SJSA1 (cell line): ENCODE data around the gene ADGRD1. TPM values are rescaled to one million over a fixed set of nuclear protein-coding genes. Genes with fewer than 3 reads are reported as not detected.

Source experiments
- DNase-seq, 2 experiments: peaks; one replicate each; pipeline ENCODE4 v3.0.0-alpha.2; 2015 to 2020; ENCODE audit warnings: low spot score in 2 of 2, low read depth in 1 of 2
- H3K27ac ChIP-seq: fragments of 250-450 bp; sonication (Bioruptor Pico); 2 replicates; pipeline ENCODE4 v1.5.1; 2020; ENCODE audit warnings: mild to moderate bottlenecking, moderate library complexity
- H3K27me3 ChIP-seq: fragments of 250-450 bp; sonication (Bioruptor Pico); replicated peaks from 2 replicates; pipeline ENCODE4 v1.5.1; 2020; ENCODE audit warnings: mild to moderate bottlenecking, moderate library complexity
- H3K36me3 ChIP-seq: fragments of 250-450 bp; sonication (Bioruptor Pico); 2 replicates; pipeline ENCODE4 v1.5.1; 2020; ENCODE audit warnings: mild to moderate bottlenecking
- H3K4me1 ChIP-seq: fragments of 250-450 bp; sonication (Bioruptor Pico); replicated peaks from 2 replicates; pipeline ENCODE4 v1.6.1; 2021; ENCODE audit warnings: mild to moderate bottlenecking
- H3K4me3 ChIP-seq: fragments of 250-450 bp; sonication (Bioruptor Pico); 2 replicates; pipeline ENCODE4 v1.5.1; 2020; ENCODE audit warnings: mild to moderate bottlenecking
- H3K9me3 ChIP-seq: fragments of 250-450 bp; sonication (Bioruptor Pico); replicated peaks from 2 replicates; pipeline ENCODE4 v1.5.1; 2020; ENCODE audit warnings: mild to moderate bottlenecking
- total RNA-seq: library from RNA; depleted of rRNA; stranded (reverse); fragments of >200 nt; shearing (Covaris generic); gene quantifications from 2 replicates; pipeline ENCODE4 v1.2.3, GENCODE V29; 2014

ADGRD1 gene
- total RNA-seq, 1 experiment from 2014 or later = 1.0 TPM

GRCh38 chr12:131041216-131041967, 87.7 kb downstream of the ADGRD1 start:
- Histone ChIP-seq H3K36me3 (no peaks in the 10 kb centered on the region), H3K27ac (no peak overlapping the region), H3K4me1 (no peaks in the 10 kb centered on the region), H3K27me3 (no peaks in the 10 kb centered on the region), H3K9me3 (no peaks in the 10 kb centered on the region), H3K4me3 (no peak overlapping the region)
- no peak for DNase-seq

GRCh38 chr12:131041968-131042833, 88.5 kb downstream of the ADGRD1 start:
- Histone ChIP-seq H3K27ac (no peak overlapping the region), H3K4me3 (no peak overlapping the region), H3K4me1 (no peaks in the 10 kb centered on the region), H3K9me3 (no peaks in the 10 kb centered on the region), H3K27me3 (no peaks in the 10 kb centered on the region), H3K36me3 (no peaks in the 10 kb centered on the region)
- no peak for DNase-seq

GRCh38 chr12:131042834-131043245, 89.1 kb downstream of the ADGRD1 start:
- H3K4me3 ChIP-seq = no peak overlapping the region
- no peaks in the 10 kb centered on the region for H3K9me3 ChIP-seq
- no peak overlapping the region for H3K27ac ChIP-seq
- no peaks in the 10 kb centered on the region for H3K36me3 ChIP-seq
- DNase-seq = no peak
- H3K27me3 ChIP-seq = no peaks in the 10 kb centered on the region
- no peaks in the 10 kb centered on the region for H3K4me1 ChIP-seq

GRCh38 chr12:131043401-131043871, 89.7 kb downstream of the ADGRD1 start:
- no peak for DNase-seq
- no peaks in the 10 kb centered on the region for H3K36me3 ChIP-seq
- no peaks in the 10 kb centered on the region for H3K27me3 ChIP-seq
- H3K9me3 ChIP-seq = no peaks in the 10 kb centered on the region
- H3K4me1 ChIP-seq = no peaks in the 10 kb centered on the region
- no peak overlapping the region for H3K4me3 ChIP-seq
- H3K27ac ChIP-seq = no peak overlapping the region

- Histone ChIP-seq H3K9me3 (no peaks in the 10 kb centered on the region), H3K27me3 (no peaks in the 10 kb centered on the region), H3K36me3 (no peaks in the 10 kb centered on the region), H3K4me3 (no peak overlapping the region), H3K4me1 (no peaks in the 10 kb centered on the region), H3K27ac (no peak overlapping the region)
- DNase-seq = no peak
Measured at GRCh38 chr12:131044136-131044535, 90.4 kb downstream of the ADGRD1 start.

- no peak for DNase-seq
- Histone ChIP-seq H3K4me3 (no peak overlapping the region), H3K9me3 (no peaks in the 10 kb centered on the region), H3K27me3 (no peaks in the 10 kb centered on the region), H3K4me1 (no peaks in the 10 kb centered on the region), H3K36me3 (no peaks in the 10 kb centered on the region), H3K27ac (no peak overlapping the region)
Measured at GRCh38 chr12:131044760-131045381, 91.2 kb downstream of the ADGRD1 start.

GRCh38 chr12:131045705-131046460, 92.2 kb downstream of the ADGRD1 start:
- no peak for DNase-seq
- Histone ChIP-seq H3K27ac (no peak overlapping the region), H3K4me1 (no peaks in the 10 kb centered on the region), H3K27me3 (no peaks in the 10 kb centered on the region), H3K9me3 (no peaks in the 10 kb centered on the region), H3K4me3 (no peak overlapping the region), H3K36me3 (no peaks in the 10 kb centered on the region)

GRCh38 chr12:131046813-131047788, 93.4 kb downstream of the ADGRD1 start:
- H3K27ac ChIP-seq = no peak overlapping the region
- no peaks in the 10 kb centered on the region for H3K4me1 ChIP-seq
- DNase-seq = no peak
- no peaks in the 10 kb centered on the region for H3K27me3 ChIP-seq
- no peaks in the 10 kb centered on the region for H3K36me3 ChIP-seq
- H3K9me3 ChIP-seq = no peaks in the 10 kb centered on the region
- H3K4me3 ChIP-seq = no peak overlapping the region

GRCh38 chr12:131047789-131048610, 94.3 kb downstream of the ADGRD1 start:
- Histone ChIP-seq H3K9me3 (no peaks in the 10 kb centered on the region), H3K36me3 (no peaks in the 10 kb centered on the region)
- no peak for DNase-seq

GRCh38 chr12:131048611-131048990, 94.9 kb downstream of the ADGRD1 start:
- DNase-seq = no peak
- H3K36me3 ChIP-seq = no peaks in the 10 kb centered on the region
- H3K4me3 ChIP-seq = no peak overlapping the region
- H3K27me3 ChIP-seq = no peaks in the 10 kb centered on the region
- no peaks in the 10 kb centered on the region for H3K4me1 ChIP-seq
- H3K27ac ChIP-seq = no peak overlapping the region
- H3K9me3 ChIP-seq = no peaks in the 10 kb centered on the region

More at GRCh38 chr12:131047789-131048610, 94.3 kb downstream of the ADGRD1 start:
- Histone ChIP-seq H3K27ac (no peak overlapping the region), H3K27me3 (no peaks in the 10 kb centered on the region), H3K4me1 (no peaks in the 10 kb centered on the region), H3K4me3 (no peak overlapping the region)

- no peak overlapping the region for H3K4me3 ChIP-seq
- no peak for DNase-seq
- no peaks in the 10 kb centered on the region for H3K36me3 ChIP-seq
- H3K27ac ChIP-seq = no peak overlapping the region
- H3K27me3 ChIP-seq = no peaks in the 10 kb centered on the region
- H3K9me3 ChIP-seq = no peaks in the 10 kb centered on the region
- no peaks in the 10 kb centered on the region for H3K4me1 ChIP-seq
Measured at GRCh38 chr12:131049002-131049401, 95.3 kb downstream of the ADGRD1 start.
